Keratinocyte (primary cell): ENCODE data around the gene TRAF5. TPM values are rescaled to one million over a fixed set of nuclear protein-coding genes. Genes with fewer than 3 reads are reported as not detected.

Source experiments
- DNase-seq: peaks from one replicate; pipeline ENCODE4 v3.0.0-alpha.2; 2011; ENCODE audit warnings: low read depth, missing footprints, low spot score
- FAIRE-seq: peaks from 2 replicates; lab custom pipeline; 2011; peaks lifted over from hg19 to GRCh38; lab: Jason Lieb, UNC
- H2AFZ ChIP-seq: 2 replicates; pipeline ENCODE4 v1.6.0; 2012; ENCODE audit warnings: low read length, control low read depth, inconsistent platforms; ENCODE audit not compliant: control insufficient read depth
- H3K27ac ChIP-seq: 2 replicates; pipeline ENCODE4 v1.5.1; 2011; ENCODE audit warnings: low read length; ENCODE audit not compliant: control insufficient read depth, insufficient read depth
- H3K27me3 ChIP-seq: 3 replicates; pipeline ENCODE4 v1.6.0; 2011; ENCODE audit warnings: low read length; ENCODE audit not compliant: control insufficient read depth, insufficient read depth; ENCODE audit errors: extremely low read depth
- H3K36me3 ChIP-seq, 2 experiments: 2 replicates in 1 of 2; 3 replicates in 1 of 2; pipeline ENCODE4 v1.5.1; 2011; ENCODE audit warnings: low read length in 2 of 2, mild to moderate bottlenecking in 1 of 2; ENCODE audit not compliant: control insufficient read depth in 2 of 2, insufficient read depth in 2 of 2; ENCODE audit errors: extremely low read depth in 1 of 2
- H3K4me1 ChIP-seq: 3 replicates; pipeline ENCODE4 v1.5.1; 2011; ENCODE audit warnings: low read length; ENCODE audit not compliant: control insufficient read depth, insufficient read depth; ENCODE audit errors: extremely low read depth
- H3K4me2 ChIP-seq: 3 replicates; pipeline ENCODE4 v1.6.0; 2011; ENCODE audit warnings: low read depth, low read length; ENCODE audit not compliant: control insufficient read depth, insufficient read depth; ENCODE audit errors: extremely low read depth
- H3K4me3 ChIP-seq, 3 experiments: fragments of 200-600 bp in 1 of 3; sonication (generic) in 1 of 3; 2 replicates in 2 of 3; 3 replicates in 1 of 3; pipeline ENCODE4 v1.5.1; 2011 to 2016; ENCODE audit warnings: low read length in 3 of 3, mild to moderate bottlenecking in 3 of 3, control low read depth in 2 of 3, inconsistent platforms in 1 of 3, low read depth in 1 of 3, mixed read lengths in 1 of 3, mixed run types in 1 of 3, moderate library complexity in 1 of 3; ENCODE audit not compliant: control insufficient read depth in 2 of 3, insufficient read depth in 2 of 3; ENCODE audit errors: extremely low read depth in 1 of 3
- H3K79me2 ChIP-seq: 2 replicates; pipeline ENCODE4 v1.6.0; 2012; ENCODE audit warnings: low read length; ENCODE audit not compliant: control insufficient read depth, insufficient read depth
- H3K9ac ChIP-seq: 3 replicates; pipeline ENCODE4 v1.6.0; 2011; ENCODE audit warnings: low read length; ENCODE audit not compliant: control insufficient read depth, insufficient read depth; ENCODE audit errors: extremely low read depth
- H3K9me1 ChIP-seq: 3 replicates; pipeline ENCODE4 v1.6.0; 2011; ENCODE audit warnings: low read length; ENCODE audit not compliant: control insufficient read depth, insufficient read depth; ENCODE audit errors: extremely low read depth
- H3K9me3 ChIP-seq: 2 replicates; pipeline ENCODE4 v1.5.1; 2012; ENCODE audit warnings: low read depth, low read length; ENCODE audit not compliant: control insufficient read depth
- H4K20me1 ChIP-seq: 3 replicates; pipeline ENCODE4 v1.6.0; 2011; ENCODE audit warnings: low read length; ENCODE audit not compliant: control insufficient read depth, insufficient read depth; ENCODE audit errors: extremely low read depth
- EZH2 ChIP-seq: IDR thresholded peaks from one replicate; pipeline ENCODE4 v1.6.1; 2012; ENCODE audit warnings: inconsistent platforms, mild to moderate bottlenecking, low read length, moderate library complexity
- dilution Hi-C: fragments of 300-500 bp; cut with MboI; formaldehyde crosslinking; loops from one replicate; pipeline ENCODE4 v1.7.0; 2020; ENCODE audit warnings: low sequenced_read_pairs; ENCODE audit not compliant: extremely low pct_ligation_motif_present
- polyA plus RNA-seq, 5 experiments: library from polyadenylated mRNA; depleted of rRNA in 3 of 5; stranded (reverse) in 3 of 5; stranded (forward) in 1 of 5; unstranded in 1 of 5; fragments of >200 nt; gene quantifications; 1 replicate in 1 of 5; 2 replicates in 3 of 5; 3 replicates in 1 of 5; pipeline versions ENCODE4 v1.2.1 to v1.2.3, GENCODE V29; 2011 to 2012; ENCODE audit warnings: missing spikeins in 2 of 5, low read depth in 1 of 5, low replicate concordance in 1 of 5
- TF ChIP-seq, protein P1 (sequence below), 3 experiments: IDR thresholded peaks in 1 of 3; conservative IDR thresholded peaks in 1 of 3; optimal IDR thresholded peaks in 1 of 3; 2 replicates in 2 of 3; 3 replicates in 1 of 3; pipeline versions ENCODE3 to v1.5.1; 2011; ENCODE audit warnings: low read length in 3 of 3, mild to moderate bottlenecking in 3 of 3, moderate library complexity in 2 of 3, control low read depth in 1 of 3, inconsistent platforms in 1 of 3; ENCODE audit not compliant: insufficient read depth in 2 of 3; ENCODE audit errors: extremely low read depth in 1 of 3

TRAF5 gene
- polyA plus RNA-seq, 1 donor (not counting 4 experiments of a cell fraction or from before 2014, with no cell fraction given): 2.1 TPM

- Histone ChIP-seq H3K4me1 (peaks cover 10% of the 10 kb centered on the region), H3K27me3 (no peaks in the 10 kb centered on the region), H3K9me1 (no peaks in the 10 kb centered on the region), H3K79me2 (no peaks in the 10 kb centered on the region), H3K4me2 (peak overlapping the region; percentile 96), H3K27ac (peak overlapping the region; percentile 89), H3K4me3 (peak overlapping the region; percentile 75 to 94 (median 81)), H2AFZ (peak overlapping the region; percentile 100), H4K20me1 (no peaks in the 10 kb centered on the region), H3K9ac (peak overlapping the region; percentile 89), H3K36me3 (no peaks in the 10 kb centered on the region), H3K9me3 (no peaks in the 10 kb centered on the region)
- FAIRE-seq: no peak
- no peak for TF ChIP-seq EZH2
- TF ChIP-seq, protein P1, sequence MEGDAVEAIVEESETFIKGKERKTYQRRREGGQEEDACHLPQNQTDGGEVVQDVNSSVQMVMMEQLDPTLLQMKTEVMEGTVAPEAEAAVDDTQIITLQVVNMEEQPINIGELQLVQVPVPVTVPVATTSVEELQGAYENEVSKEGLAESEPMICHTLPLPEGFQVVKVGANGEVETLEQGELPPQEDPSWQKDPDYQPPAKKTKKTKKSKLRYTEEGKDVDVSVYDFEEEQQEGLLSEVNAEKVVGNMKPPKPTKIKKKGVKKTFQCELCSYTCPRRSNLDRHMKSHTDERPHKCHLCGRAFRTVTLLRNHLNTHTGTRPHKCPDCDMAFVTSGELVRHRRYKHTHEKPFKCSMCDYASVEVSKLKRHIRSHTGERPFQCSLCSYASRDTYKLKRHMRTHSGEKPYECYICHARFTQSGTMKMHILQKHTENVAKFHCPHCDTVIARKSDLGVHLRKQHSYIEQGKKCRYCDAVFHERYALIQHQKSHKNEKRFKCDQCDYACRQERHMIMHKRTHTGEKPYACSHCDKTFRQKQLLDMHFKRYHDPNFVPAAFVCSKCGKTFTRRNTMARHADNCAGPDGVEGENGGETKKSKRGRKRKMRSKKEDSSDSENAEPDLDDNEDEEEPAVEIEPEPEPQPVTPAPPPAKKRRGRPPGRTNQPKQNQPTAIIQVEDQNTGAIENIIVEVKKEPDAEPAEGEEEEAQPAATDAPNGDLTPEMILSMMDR (optimal IDR thresholded peaks at IDR 0.05 in 1 of 3, IDR thresholded peaks at IDR 0.05 in 1 of 3, conservative IDR thresholded peaks at IDR 0.05 in 1 of 3; ENCODE audit: extremely low read depth in 1 of 3, insufficient read depth in 2 of 3, low read length in 3 of 3): no peak
- dilution Hi-C loops: no loop called here
- no peak for DNase-seq
Observed at GRCh38 chr1:211382182-211382713, 55.6 kb downstream of the TRAF5 start.

DNA sequence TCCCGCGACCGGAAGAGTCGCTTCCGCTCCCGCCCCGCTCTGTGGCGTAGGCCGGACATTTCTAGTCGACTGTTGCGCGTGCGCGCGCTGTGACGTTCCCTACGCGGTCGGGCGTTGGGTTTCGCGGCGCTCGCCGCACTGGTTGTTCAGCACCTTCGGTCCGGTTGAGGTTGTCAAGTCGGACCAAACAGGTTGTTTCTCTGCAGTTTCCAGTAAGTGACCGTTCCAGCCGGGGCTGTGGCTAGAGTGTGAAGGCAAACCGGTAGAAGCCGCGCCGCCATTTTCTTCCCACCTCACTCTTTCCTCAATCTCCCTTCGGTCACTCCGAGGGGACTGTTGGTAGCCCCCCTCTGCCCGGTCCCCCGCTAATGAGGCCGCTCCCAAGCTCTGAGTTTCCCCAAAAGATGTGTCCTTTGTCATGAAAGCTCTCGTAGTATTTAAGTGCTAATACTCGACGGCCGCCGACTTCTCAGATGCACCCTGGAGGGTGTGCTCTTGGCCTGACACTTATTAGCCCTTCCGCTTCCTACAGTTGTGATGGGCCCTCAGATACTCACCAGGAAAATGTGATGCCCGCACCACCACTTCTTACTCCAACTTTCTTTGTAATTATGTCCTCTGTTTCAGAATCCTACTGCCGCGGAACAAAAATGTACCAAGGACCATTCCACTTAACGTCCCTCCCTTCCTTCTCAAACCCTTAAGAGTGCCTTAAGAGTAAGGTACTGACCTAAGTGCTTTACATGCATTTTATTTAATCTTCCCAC lies 56.3 kb downstream of the TRAF5 start:
- dilution Hi-C loops: no loop called here
- peak overlapping the region; percentile 100 for H2AFZ ChIP-seq
- peak; percentile 74 for FAIRE-seq

More for the DNA sequence above, 56.3 kb downstream of the TRAF5 start:
- DNase-seq: peak; percentile 33
- TF ChIP-seq EZH2: no peak
- TF ChIP-seq, protein P1 (optimal IDR thresholded peaks at IDR 0.05 in 1 of 3, IDR thresholded peaks at IDR 0.05 in 1 of 3, conservative IDR thresholded peaks at IDR 0.05 in 1 of 3; ENCODE audit: extremely low read depth in 1 of 3, insufficient read depth in 2 of 3, low read length in 3 of 3): no peak
- Histone ChIP-seq H3K4me3 (peak overlapping the region; percentile 75 to 94 (median 81)), H4K20me1 (no peaks in the 10 kb centered on the region), H3K9me1 (no peaks in the 10 kb centered on the region), H3K27ac (peak overlapping the region; percentile 89), H3K36me3 (no peaks in the 10 kb centered on the region), H3K4me2 (peak overlapping the region; percentile 96), H3K9me3 (no peaks in the 10 kb centered on the region), H3K79me2 (no peaks in the 10 kb centered on the region), H3K9ac (peak overlapping the region; percentile 89), H3K27me3 (no peaks in the 10 kb centered on the region), H3K4me1 (peaks cover 9% of the 10 kb centered on the region)
